ENCODE data around the gene NEIL1.

GRCh38 chr15:75354454-75354853, 7.6 kb downstream of the NEIL1 start:
- TF ChIP-seq CTCF (IDR thresholded peaks at IDR 0.05) (no peak), POLR2A (IDR thresholded peaks at IDR 0.05) (no peak), POLR2AphosphoS5 (IDR thresholded peaks at IDR 0.05) (no peak), EP300 (IDR thresholded peaks at IDR 0.05) (no peak)
